Kasumi-1 (cell line): ENCODE data around the gene POLRMT.
A peak's percentile ranks its signal among the peaks of the same experiment; 100 is the strongest.
"Not testable (repeated sequence)": the region's sequence is repeated elsewhere in the genome, so short reads cannot be mapped to it uniquely, and the experiment has no call there.

Experiments
- DNase-seq, 2 experiments: peaks; one replicate each; lab custom pipeline; 2025; lab: John Stamatoyannopoulos, UW

POLRMT gene

GRCh38 chr19:593055-593454 lies 40.3 kb downstream of the POLRMT start:
- DNase-seq = no peak

- no peak for DNase-seq
Measured at GRCh38 chr19:592101-592500, 41.2 kb downstream of the POLRMT start.

GRCh38 chr19:591099-591958 lies 42.0 kb downstream of the POLRMT start:
- DNase-seq = no peak

- no peak for DNase-seq
Measured at GRCh38 chr19:590750-591098, 42.6 kb downstream of the POLRMT start.

- DNase-seq = peak in 1 of 2 experiments; percentile 16
Measured at GRCh38 chr19:590396-590745, 43.0 kb downstream of the POLRMT start.

- no peak for DNase-seq
Measured at GRCh38 chr19:589693-590395, 43.5 kb downstream of the POLRMT start, which contains the start of gene HCN2. TSS of gene HCN2 (plus strand) at chr19:589881. CDS start at chr19:589946, 65 bp downstream.

GRCh38 chr19:588741-589692 lies 44.3 kb downstream of the POLRMT start:
- DNase-seq = no peak

- peak; percentile 85 to 90 for DNase-seq
Measured at GRCh38 chr19:588093-588740, 45.1 kb downstream of the POLRMT start.

- DNase-seq = no peak
Measured at GRCh38 chr19:585551-586110, 47.7 kb downstream of the POLRMT start.

GRCh38 chr19:585146-585545 lies 48.2 kb downstream of the POLRMT start:
- DNase-seq = not testable (repeated sequence)

GRCh38 chr19:584240-585001 lies 48.9 kb downstream of the POLRMT start:
- DNase-seq = peak; percentile 27 to 40

- no peak for DNase-seq
Measured at GRCh38 chr19:583968-584239, 49.4 kb downstream of the POLRMT start.

GRCh38 chr19:583198-583967 lies 50.0 kb downstream of the POLRMT start:
- DNase-seq = no peak

GRCh38 chr19:582497-583197 lies 50.7 kb downstream of the POLRMT start:
- no peak for DNase-seq

- no peak for DNase-seq
Measured at GRCh38 chr19:581399-582111, 51.8 kb downstream of the POLRMT start.

- DNase-seq = no peak
Measured at GRCh38 chr19:580274-580835, 53.0 kb downstream of the POLRMT start.

GRCh38 chr19:579842-580155 lies 53.5 kb downstream of the POLRMT start:
- no peak for DNase-seq

- no peak for DNase-seq
Measured at GRCh38 chr19:579111-579841, 54.1 kb downstream of the POLRMT start.
